B cell (primary cell): Measurements from ENCODE around the gene STAT4.

Experiments
- EZH2 ChIP-seq: IDR thresholded peaks from 2 replicates; pipeline ENCODE4 v1.6.1; 2012; ENCODE audit warnings: borderline replicate concordance, low read depth, mild to moderate bottlenecking, moderate library complexity, low read length; ENCODE audit not compliant: insufficient read depth, poor library complexity, severe bottlenecking
- TF ChIP-seq, protein P1 (sequence below): fragments of 200-600 bp; IDR thresholded peaks from one replicate; pipeline ENCODE4 v1.8.0; 2022; ENCODE audit warnings: antibody characterized with exemption, mild to moderate bottlenecking

DNA sequence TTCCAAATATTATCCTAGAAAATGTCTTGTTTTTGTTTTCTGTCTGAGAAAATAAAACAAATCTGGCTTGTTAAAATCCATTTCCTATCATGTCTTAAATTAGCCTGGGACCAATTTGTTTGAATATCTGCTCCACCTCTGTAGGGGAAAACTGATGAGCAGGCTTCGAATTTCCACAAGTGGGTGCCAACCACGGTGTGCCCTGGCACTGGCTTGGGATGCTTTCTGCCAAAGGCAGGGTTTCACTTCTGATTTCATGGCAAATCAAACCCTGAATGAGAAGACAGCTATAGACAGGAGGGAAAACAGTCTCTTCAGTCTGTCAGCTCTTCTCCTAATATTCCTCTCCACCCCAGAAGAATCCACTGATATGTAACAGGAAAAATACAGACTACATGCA, 33.7 kb upstream of the STAT4 start:
- TF ChIP-seq, protein P1, sequence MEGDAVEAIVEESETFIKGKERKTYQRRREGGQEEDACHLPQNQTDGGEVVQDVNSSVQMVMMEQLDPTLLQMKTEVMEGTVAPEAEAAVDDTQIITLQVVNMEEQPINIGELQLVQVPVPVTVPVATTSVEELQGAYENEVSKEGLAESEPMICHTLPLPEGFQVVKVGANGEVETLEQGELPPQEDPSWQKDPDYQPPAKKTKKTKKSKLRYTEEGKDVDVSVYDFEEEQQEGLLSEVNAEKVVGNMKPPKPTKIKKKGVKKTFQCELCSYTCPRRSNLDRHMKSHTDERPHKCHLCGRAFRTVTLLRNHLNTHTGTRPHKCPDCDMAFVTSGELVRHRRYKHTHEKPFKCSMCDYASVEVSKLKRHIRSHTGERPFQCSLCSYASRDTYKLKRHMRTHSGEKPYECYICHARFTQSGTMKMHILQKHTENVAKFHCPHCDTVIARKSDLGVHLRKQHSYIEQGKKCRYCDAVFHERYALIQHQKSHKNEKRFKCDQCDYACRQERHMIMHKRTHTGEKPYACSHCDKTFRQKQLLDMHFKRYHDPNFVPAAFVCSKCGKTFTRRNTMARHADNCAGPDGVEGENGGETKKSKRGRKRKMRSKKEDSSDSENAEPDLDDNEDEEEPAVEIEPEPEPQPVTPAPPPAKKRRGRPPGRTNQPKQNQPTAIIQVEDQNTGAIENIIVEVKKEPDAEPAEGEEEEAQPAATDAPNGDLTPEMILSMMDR: no peak
- no peak for TF ChIP-seq EZH2
